DND-41 (cell line): Measurements from ENCODE around the gene CACNA2D3.

Experiments
- ATAC-seq: fragments of 200-7000 bp; cut with Tn5 transposase; 3 replicates; pipeline ENCODE4 v1.9.1; 2021; ENCODE audit warnings: low read depth; ENCODE audit not compliant: insufficient read depth
- DNase-seq: peaks from one replicate; pipeline ENCODE4 v3.0.0-alpha.2; 2020
- H2AFZ ChIP-seq: 2 replicates; pipeline ENCODE4 v1.6.0; 2012; ENCODE audit warnings: low read depth, low read length
- H3K27ac ChIP-seq: 2 replicates; pipeline ENCODE4 v1.5.1; 2012; ENCODE audit warnings: low read length, inconsistent platforms
- H3K27me3 ChIP-seq: fragments of 200-600 bp; sonication (generic); 2 replicates; pipeline ENCODE4 v1.6.0; 2012; ENCODE audit warnings: low read length, mild to moderate bottlenecking, inconsistent platforms; ENCODE audit not compliant: insufficient read depth, poor library complexity
- H3K36me3 ChIP-seq: 2 replicates; pipeline ENCODE4 v1.5.1; 2012; ENCODE audit warnings: low read length, inconsistent platforms; ENCODE audit not compliant: insufficient read depth
- H3K4me1 ChIP-seq: 2 replicates; pipeline ENCODE4 v1.5.1; 2012; ENCODE audit warnings: mild to moderate bottlenecking, low read length; ENCODE audit not compliant: insufficient read depth
- H3K4me2 ChIP-seq: 2 replicates; pipeline ENCODE4 v1.6.0; 2012; ENCODE audit warnings: mild to moderate bottlenecking, moderate library complexity, low read length, inconsistent platforms; ENCODE audit not compliant: insufficient read depth
- H3K4me3 ChIP-seq, 2 experiments: fragments of 200-600 bp in 1 of 2; shearing (Covaris generic) in 1 of 2; 2 replicates each; pipeline ENCODE4 v1.5.1; 2012 to 2016; ENCODE audit warnings: inconsistent platforms in 2 of 2, low read length in 2 of 2, mild to moderate bottlenecking in 2 of 2, low read depth in 1 of 2, moderate library complexity in 1 of 2
- H3K79me2 ChIP-seq: 2 replicates; pipeline ENCODE4 v1.6.0; 2012; ENCODE audit warnings: low read length, inconsistent platforms; ENCODE audit not compliant: insufficient read depth
- H3K9ac ChIP-seq: 2 replicates; pipeline ENCODE4 v1.6.0; 2012; ENCODE audit warnings: low read depth, mild to moderate bottlenecking, inconsistent platforms, low read length, moderate library complexity
- H3K9me3 ChIP-seq: 2 replicates; pipeline ENCODE4 v1.5.1; 2012; ENCODE audit warnings: low read length, moderate library complexity, mild to moderate bottlenecking, inconsistent platforms; ENCODE audit not compliant: insufficient read depth, severe bottlenecking
- H4K20me1 ChIP-seq: 2 replicates; pipeline ENCODE4 v1.6.0; 2012; ENCODE audit warnings: low read length; ENCODE audit not compliant: insufficient read depth
- CTCF ChIP-seq: IDR thresholded peaks from 2 replicates; pipeline ENCODE4 v1.5.1; 2012; ENCODE audit warnings: borderline replicate concordance, low read length, moderate library complexity, mild to moderate bottlenecking; ENCODE audit not compliant: poor library complexity, severe bottlenecking; ENCODE audit errors: extremely low read depth
- EZH2 ChIP-seq: IDR thresholded peaks from 3 replicates; pipeline ENCODE4 v1.6.1; 2012; ENCODE audit warnings: borderline replicate concordance, low read depth, mild to moderate bottlenecking, moderate library complexity, low read length, inconsistent platforms; ENCODE audit not compliant: severe bottlenecking

The CACNA2D3 gene

GRCh38 chr3:54649551-54649950 is 527.2 kb downstream of the CACNA2D3 start:
- no peak overlapping the region for H3K4me2 ChIP-seq
- no peak overlapping the region for H3K4me3 ChIP-seq
- no peaks in the 10 kb centered on the region for H3K4me1 ChIP-seq
- H3K27me3 ChIP-seq = no peaks in the 10 kb centered on the region
- H4K20me1 ChIP-seq = no peaks in the 10 kb centered on the region
- no peaks in the 10 kb centered on the region for H3K79me2 ChIP-seq
- TF ChIP-seq CTCF (no peak), EZH2 (no peak)
- no peak overlapping the region for H2AFZ ChIP-seq
- no peaks in the 10 kb centered on the region for H3K36me3 ChIP-seq
- no peaks in the 10 kb centered on the region for H3K9me3 ChIP-seq
- H3K9ac ChIP-seq = no peak overlapping the region
- DNase-seq = no peak
- no peak overlapping the region for H3K27ac ChIP-seq
- no peak for ATAC-seq

- no peak overlapping the region for H3K9ac ChIP-seq
- H3K79me2 ChIP-seq = no peaks in the 10 kb centered on the region
- no peak for DNase-seq
- TF ChIP-seq EZH2 = no peak
- no peak for TF ChIP-seq CTCF
- no peaks in the 10 kb centered on the region for H3K36me3 ChIP-seq
- no peak for ATAC-seq
- no peak overlapping the region for H3K27ac ChIP-seq
- no peak overlapping the region for H3K4me2 ChIP-seq
- no peaks in the 10 kb centered on the region for H3K27me3 ChIP-seq
- no peak overlapping the region for H3K4me3 ChIP-seq
- H3K9me3 ChIP-seq = no peaks in the 10 kb centered on the region
- H4K20me1 ChIP-seq = no peaks in the 10 kb centered on the region
- H3K4me1 ChIP-seq = no peaks in the 10 kb centered on the region
- H2AFZ ChIP-seq = no peak overlapping the region
Observed at GRCh38 chr3:54653456-54654195, 531.3 kb downstream of the CACNA2D3 start.

- ATAC-seq = no peak
- Histone ChIP-seq H4K20me1 (no peaks in the 10 kb centered on the region), H3K27me3 (no peaks in the 10 kb centered on the region)
Observed at GRCh38 chr3:54654776-54655175, 532.4 kb downstream of the CACNA2D3 start.

More at GRCh38 chr3:54654776-54655175, 532.4 kb downstream of the CACNA2D3 start:
- no peak for DNase-seq
- H3K27ac ChIP-seq = no peak overlapping the region
- TF ChIP-seq CTCF = no peak
- TF ChIP-seq EZH2 = no peak
- no peak overlapping the region for H3K4me2 ChIP-seq
- H3K9me3 ChIP-seq = no peaks in the 10 kb centered on the region
- H3K4me1 ChIP-seq = no peaks in the 10 kb centered on the region
- no peaks in the 10 kb centered on the region for H3K36me3 ChIP-seq
- no peak overlapping the region for H3K4me3 ChIP-seq
- no peak overlapping the region for H2AFZ ChIP-seq
- H3K9ac ChIP-seq = no peak overlapping the region
- no peaks in the 10 kb centered on the region for H3K79me2 ChIP-seq
